SJCRH30 (cell line): ENCODE data around the gene KIAA0319L. TPM values are rescaled to one million over a fixed set of nuclear protein-coding genes. Genes with fewer than 3 reads are reported as not detected.

Source experiments
- DNase-seq, 2 experiments: peaks; one replicate each; pipeline ENCODE4 v3.0.0-alpha.2; 2015 to 2020
- H3K27ac ChIP-seq: fragments of 250-450 bp; sonication (Bioruptor Pico); 2 replicates; pipeline ENCODE4 v1.5.1; 2020; ENCODE audit warnings: mild to moderate bottlenecking, moderate library complexity
- H3K27me3 ChIP-seq: fragments of 250-450 bp; sonication (Bioruptor Pico); 2 replicates; pipeline ENCODE4 v1.5.1; 2020; ENCODE audit warnings: mild to moderate bottlenecking, moderate library complexity
- H3K36me3 ChIP-seq: fragments of 250-450 bp; sonication (Bioruptor Pico); 2 replicates; pipeline ENCODE4 v1.5.1; 2020; ENCODE audit warnings: mild to moderate bottlenecking, moderate library complexity
- H3K4me1 ChIP-seq: fragments of 250-450 bp; sonication (Bioruptor Pico); 2 replicates; pipeline ENCODE4 v1.5.1; 2020; ENCODE audit warnings: mild to moderate bottlenecking, moderate library complexity
- H3K4me3 ChIP-seq: fragments of 250-450 bp; sonication (Bioruptor Pico); 2 replicates; pipeline ENCODE4 v1.5.1; 2020; ENCODE audit warnings: mild to moderate bottlenecking, moderate library complexity
- H3K9me3 ChIP-seq: fragments of 250-450 bp; sonication (Bioruptor Pico); replicated peaks from 2 replicates; pipeline ENCODE4 v1.5.1; 2020; ENCODE audit warnings: mild to moderate bottlenecking, moderate library complexity
- total RNA-seq: library from RNA; depleted of rRNA; stranded (reverse); fragments of >200 nt; shearing (Covaris generic); gene quantifications from 2 replicates; pipeline ENCODE4 v1.2.3, GENCODE V29; 2014

Gene KIAA0319L
- total RNA-seq, 1 experiment from 2014 or later, result 29.9 TPM

DNA sequence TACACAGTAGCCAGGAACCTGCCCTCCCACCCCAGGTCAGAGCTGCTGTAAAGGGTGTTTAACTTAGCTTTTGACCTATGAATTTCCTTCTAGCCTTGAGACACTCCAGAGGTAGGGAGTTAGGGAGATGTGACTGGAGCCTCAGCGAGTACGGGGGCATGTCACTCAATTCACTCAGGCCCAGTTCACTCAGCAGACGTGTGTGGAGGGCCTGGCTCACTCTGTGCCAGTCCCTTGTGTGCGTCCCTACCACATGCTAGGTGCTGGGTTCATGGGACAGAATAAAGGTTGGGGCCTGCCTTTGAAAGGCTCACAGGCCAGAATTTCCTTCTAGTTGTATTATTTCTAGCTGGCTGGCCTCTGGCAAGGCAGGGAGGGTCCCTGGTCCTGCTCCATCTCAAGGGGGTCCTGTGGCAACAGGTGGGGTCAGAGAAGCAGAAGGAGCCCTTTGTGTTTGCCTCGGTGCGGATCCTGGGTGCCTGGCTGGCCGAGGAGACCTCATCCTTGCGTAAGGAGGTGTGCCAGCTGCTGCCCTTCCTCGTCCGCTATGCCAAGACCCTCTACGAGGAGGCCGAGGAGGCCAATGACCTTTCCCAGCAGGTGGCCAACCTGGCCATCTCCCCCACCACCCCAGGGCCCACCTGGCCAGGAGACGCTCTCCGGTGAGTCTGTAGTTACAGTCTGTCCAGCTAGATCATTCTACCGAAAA is 4.9 kb upstream of the KIAA0319L start:
- Histone ChIP-seq H3K27me3 (no peaks in the 10 kb centered on the region), H3K4me1 (no peaks in the 10 kb centered on the region), H3K4me3 (no peak overlapping the region), H3K9me3 (no peaks in the 10 kb centered on the region), H3K36me3 (peaks cover 14% of the 10 kb centered on the region), H3K27ac (no peak overlapping the region)
- no peak for DNase-seq

DNA sequence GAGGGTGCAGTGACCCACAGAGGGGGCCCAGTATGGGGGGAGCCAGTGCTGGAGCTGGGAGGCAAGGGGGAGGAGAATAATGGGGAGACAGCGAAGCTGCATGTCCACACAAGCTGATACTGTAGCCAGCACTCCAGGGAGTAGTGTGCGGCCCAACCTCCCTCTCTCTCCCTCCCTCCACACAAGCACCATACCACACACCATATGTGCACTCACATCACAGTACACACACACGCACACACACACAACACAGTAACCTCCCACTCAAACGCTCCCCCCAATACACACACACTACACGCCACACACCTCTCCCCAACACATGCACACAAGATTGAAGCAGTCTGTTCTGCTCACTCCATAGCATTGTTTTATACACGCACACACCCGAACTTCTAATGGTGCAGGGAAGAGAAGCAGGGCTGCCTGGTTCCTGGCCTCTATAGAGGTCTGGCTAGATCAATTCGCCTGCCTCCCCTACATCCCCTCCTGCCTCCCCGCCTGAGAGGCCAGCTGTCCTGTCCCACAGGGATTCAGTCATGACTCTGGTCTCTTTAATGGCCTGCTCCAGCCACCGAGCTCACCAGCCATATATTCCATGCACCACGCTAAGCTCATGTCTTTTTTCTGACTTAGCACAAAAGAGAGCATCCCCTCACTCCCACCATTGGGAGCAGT is 4.2 kb upstream of the KIAA0319L start:
- peaks cover 14% of the 10 kb centered on the region for H3K36me3 ChIP-seq
- DNase-seq, result no peak
- no peaks in the 10 kb centered on the region for H3K4me1 ChIP-seq
- no peak overlapping the region for H3K4me3 ChIP-seq
- no peaks in the 10 kb centered on the region for H3K9me3 ChIP-seq
- H3K27ac ChIP-seq, result no peak overlapping the region
- no peaks in the 10 kb centered on the region for H3K27me3 ChIP-seq

DNA sequence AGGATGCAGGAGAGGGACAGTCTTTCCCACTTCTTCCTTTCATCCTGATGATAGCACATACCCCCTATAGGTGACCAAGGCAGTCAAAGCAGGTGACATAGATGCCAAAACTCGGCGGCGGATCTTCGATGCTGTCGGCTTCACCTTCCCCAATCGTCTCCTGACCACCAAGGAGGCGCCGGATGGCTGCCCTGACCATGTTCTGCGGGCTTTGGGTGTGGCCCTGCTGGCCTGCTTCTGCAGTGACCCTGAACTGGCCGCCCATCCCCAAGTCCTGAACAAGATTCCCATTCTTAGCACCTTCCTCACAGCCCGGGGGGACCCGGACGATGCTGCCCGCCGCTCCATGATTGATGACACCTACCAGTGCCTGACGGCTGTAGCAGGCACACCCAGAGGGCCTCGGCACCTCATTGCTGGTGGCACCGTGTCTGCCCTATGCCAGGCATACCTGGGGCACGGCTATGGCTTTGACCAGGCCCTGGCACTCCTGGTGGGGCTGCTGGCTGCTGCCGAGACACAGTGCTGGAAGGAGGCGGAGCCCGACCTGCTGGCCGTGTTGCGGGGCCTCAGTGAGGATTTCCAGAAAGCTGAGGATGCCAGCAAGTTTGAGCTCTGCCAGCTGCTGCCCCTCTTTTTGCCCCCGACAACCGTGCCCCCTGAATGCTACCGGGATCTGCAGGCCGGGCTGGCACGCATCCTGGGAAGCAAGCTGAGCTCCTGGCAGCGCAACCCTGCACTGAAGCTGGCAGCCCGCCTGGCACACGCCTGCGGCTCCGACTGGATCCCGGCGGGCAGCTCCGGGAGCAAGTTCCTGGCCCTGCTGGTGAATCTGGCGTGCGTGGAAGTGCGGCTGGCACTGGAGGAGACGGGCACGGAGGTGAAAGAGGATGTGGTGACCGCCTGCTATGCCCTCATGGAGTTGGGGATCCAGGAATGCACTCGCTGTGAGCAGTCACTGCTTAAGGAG is 3.3 kb upstream of the KIAA0319L start:
- Histone ChIP-seq H3K4me1 (peaks cover 8% of the 10 kb centered on the region), H3K4me3 (no peak overlapping the region), H3K27ac (no peak overlapping the region), H3K9me3 (no peaks in the 10 kb centered on the region), H3K36me3 (peaks cover 14% of the 10 kb centered on the region), H3K27me3 (no peaks in the 10 kb centered on the region)
- DNase-seq, result no peak

DNA sequence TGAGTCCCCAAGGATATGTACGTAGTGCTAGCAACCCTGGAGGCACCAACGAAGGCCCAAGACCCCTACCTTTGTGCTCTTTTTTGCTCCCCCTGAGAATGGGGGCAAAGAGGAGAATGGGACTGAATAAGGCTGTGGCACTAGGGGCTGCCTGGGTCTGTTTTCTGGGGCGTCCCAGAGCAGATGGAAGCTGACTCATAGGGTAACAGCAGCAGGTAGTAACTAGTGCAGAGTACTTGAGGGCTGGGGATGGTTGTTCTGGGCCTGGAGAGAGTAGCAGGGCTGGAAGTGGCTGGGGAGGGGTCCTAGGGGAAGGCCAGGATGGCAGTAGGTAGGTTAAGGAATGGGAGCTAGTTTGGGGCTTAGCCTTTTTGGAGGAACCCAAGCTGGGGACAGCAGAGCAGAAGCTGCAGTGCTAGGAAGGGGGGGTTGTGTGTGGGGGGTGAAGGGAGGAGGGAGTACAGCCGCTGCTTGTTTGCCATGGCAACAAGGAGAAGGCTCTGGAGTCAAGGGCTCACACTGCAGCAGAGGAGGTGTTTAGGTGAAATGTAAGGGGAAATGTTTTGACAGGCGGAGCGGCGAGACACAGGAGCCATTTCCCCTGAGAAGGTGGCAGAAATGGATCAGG is 2.2 kb upstream of the KIAA0319L start:
- no peaks in the 10 kb centered on the region for H3K27me3 ChIP-seq
- no peak overlapping the region for H3K27ac ChIP-seq
- H3K36me3 ChIP-seq, result peaks cover 7% of the 10 kb centered on the region
- no peaks in the 10 kb centered on the region for H3K9me3 ChIP-seq
- H3K4me1 ChIP-seq, result peaks cover 15% of the 10 kb centered on the region
- no peak for DNase-seq
- H3K4me3 ChIP-seq, result no peak overlapping the region

DNA sequence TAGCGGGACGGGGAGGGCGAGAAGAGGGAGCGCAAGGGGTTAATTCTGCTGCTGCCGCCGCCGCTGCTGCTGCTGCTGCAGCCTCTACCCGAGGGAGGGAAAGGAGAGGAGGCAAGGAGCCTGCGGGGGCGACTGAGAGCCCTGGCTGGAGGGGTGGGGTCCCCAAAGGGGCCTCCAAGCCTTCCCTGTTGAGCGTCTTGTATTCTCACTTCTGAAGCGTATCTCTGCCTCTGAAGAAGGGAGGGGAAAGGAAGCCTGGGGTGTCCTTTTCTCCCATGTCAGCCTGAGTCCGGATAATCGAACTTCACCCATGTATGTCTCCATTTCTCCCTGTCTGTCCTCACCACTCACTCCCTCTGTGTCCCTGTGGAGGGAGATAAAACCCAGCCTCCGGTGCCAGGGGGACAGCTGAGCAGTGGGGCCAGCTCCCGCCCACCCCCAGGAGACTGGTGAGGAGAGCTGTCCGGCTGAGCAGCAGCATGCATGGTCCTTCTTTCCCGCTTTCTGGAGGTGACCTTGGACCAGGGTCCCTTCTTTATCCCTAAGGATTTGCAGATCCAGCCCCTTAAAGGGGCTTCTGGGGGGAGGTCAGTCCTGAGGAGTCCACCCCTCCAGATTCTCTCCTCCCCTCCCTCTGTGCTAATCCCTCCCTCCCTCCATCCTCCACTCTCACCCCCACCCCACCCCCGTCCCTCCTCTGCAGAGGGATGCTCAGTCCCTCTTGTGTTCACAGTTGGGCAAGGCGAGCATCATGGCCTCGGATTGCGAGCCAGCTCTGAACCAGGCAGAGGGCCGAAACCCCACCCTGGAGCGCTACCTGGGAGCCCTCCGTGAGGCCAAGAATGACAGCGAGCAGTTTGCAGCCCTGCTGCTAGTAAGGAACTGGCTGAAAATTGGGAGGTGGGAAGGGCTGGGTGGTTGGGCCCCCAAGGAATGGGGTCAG is 1.4 kb upstream of the KIAA0319L start:
- peak; percentile 59 to 62 for DNase-seq
- peak overlapping the region; percentile 89 for H3K4me3 ChIP-seq
- peaks cover 15% of the 10 kb centered on the region for H3K4me1 ChIP-seq
- no peaks in the 10 kb centered on the region for H3K36me3 ChIP-seq
- no peak overlapping the region; the same call in 1 of the 2 replicates for H3K27ac ChIP-seq
- H3K27me3 ChIP-seq, result no peaks in the 10 kb centered on the region
- no peaks in the 10 kb centered on the region for H3K9me3 ChIP-seq

DNA sequence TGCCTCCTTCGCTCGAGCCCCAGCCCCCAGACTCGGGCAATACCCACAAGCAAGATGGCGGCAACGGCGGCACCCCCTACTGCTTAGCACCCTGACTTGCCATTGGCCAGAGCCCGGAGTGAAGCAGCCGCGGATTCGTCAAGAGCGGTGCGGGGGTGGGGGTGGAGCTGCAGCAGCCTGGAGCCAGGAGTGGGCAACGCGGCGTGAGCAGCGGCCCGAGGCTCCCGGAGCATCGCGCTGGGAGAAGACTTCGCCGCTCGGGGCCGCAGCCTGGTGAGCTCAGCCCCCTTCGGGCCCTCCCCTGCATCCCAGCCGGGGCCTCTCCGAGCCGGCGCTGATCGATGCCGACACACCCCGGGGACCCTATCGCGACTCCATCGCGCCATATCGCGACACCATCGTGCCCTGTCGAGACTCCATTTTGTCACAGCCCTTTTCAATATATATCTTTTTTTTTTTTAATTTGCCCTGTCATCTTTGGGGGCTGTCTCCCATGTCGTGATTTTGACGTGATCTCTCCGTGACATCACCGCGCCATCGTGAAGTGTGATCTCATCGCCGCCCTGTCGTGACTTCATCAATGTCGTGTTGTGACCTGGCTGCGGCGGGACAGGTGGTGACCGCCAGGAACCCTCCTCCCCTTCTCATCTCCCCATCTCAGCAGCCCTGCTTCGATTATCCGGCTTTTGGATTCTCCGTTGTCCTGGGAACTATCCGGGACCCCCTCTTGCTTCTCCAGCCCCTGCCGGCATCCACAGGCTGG is 589 bp upstream of the KIAA0319L start, which contains the start of gene NCDN:
TSS of gene NCDN (plus strand) at position 189 of the 763 bp plus-strand sequence. CDS start at position 581, 392 bp downstream.
- peak; percentile 99 for DNase-seq
- peak within 1 kb of the TSS; percentile 89 for H3K4me3 ChIP-seq
- no peaks in the 10 kb centered on the region for H3K9me3 ChIP-seq
- H3K27me3 ChIP-seq, result no peaks in the 10 kb centered on the region
- H3K27ac ChIP-seq, result peak within 1 kb of the TSS; percentile 91
- no peaks in the 10 kb centered on the region for H3K36me3 ChIP-seq
- peaks cover 15% of the 10 kb centered on the region for H3K4me1 ChIP-seq

DNA sequence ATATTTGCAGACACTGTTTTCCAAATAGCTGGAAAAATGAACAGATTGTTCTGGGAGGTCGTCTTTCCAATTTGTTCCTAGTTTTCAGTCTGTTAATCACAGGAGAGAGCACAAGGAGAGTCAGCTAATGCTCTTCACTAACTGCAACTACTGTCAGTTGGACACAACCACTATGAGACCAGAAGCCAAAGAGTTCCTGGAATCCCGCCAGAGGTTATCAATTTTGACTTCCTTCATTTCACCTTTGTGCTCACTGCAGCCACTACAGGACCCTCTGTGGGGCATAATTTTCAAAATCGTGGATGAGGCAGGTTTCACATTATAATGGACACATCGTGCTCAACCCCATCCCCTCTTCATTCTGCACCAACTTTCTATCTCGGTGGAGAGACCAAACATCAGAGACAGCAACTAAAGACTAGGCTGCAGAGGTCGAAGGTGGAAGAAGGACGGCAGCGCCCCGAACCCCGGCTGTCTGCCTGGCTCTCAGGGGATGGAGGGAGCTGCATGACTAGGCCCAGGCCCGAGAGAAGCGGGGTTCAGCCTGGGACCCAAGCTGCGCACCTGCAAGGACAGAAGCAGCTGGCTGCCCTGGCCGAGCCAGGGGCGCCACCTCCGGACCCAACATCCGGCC is 602 bp downstream of the KIAA0319L start:
- Histone ChIP-seq H3K9me3 (no peaks in the 10 kb centered on the region), H3K4me1 (peaks cover 15% of the 10 kb centered on the region), H3K27ac (peak overlapping the region; percentile 91), H3K4me3 (peak overlapping the region; percentile 89), H3K27me3 (no peaks in the 10 kb centered on the region), H3K36me3 (peaks cover 4% of the 10 kb centered on the region)
- DNase-seq, result no peak

DNA sequence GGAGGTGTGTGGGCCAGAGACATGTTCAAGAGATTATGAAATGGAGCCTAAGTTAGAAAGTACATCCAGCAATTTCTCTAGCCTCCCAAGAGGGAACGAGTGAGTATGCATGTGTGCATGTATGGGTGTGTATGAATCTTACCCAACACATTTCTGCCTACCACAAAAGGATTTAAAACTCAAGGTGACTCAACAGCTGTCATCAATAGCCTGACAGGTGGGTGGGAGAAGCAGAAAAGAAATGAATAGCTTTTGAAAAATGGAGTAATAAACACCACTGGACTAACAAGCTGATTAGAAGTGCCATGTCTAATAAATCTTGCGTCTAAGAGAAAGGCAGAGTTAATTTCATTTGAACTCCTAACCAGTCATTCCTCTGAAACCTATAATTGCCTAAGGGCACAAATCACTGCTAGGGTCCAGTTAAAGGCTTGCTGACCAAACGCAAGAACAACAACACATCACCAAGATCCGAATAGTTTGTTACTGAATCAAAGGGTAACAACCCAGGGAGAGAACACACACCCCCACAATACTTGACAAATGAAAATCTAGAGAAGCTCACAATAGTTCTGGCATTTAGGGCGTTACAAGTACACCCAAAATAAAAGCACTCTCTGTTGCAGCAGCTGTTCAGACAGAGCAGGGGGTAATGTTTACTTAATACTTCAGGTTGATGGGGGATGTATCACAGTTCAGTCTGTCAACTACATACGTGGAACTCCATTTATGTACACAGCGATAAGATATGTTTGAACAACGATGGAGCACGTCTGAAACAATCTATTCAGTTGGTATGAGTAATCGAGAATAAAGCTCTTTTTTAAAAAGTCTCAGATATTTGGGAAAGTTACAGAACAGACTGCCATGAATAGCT is 1.4 kb downstream of the KIAA0319L start:
- peak; percentile 26 to 58 for DNase-seq

DNA sequence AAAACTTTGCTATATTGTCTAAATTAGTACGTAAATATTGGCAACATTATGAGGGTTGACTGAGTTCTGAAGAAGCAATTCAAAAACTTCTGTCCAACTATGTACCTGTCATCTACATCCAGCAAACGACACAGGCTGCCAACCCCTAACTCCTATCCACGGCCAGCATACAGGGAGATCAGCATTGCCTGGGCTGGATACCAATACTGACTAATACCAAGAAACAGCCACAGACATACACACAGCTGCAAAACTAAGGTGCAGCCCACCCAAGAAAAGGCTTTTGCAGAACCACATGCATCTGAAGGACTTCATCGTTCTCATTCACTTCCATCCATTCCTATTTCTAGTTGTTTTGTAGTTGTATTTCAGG is 2.0 kb downstream of the KIAA0319L start:
- no peak for DNase-seq

More for the DNA sequence above, 1.4 kb downstream of the KIAA0319L start:
- no peaks in the 10 kb centered on the region for H3K9me3 ChIP-seq
- H3K27me3 ChIP-seq, result no peaks in the 10 kb centered on the region
- H3K27ac ChIP-seq, result peak overlapping the region; percentile 91
- peaks cover 15% of the 10 kb centered on the region for H3K4me1 ChIP-seq
- H3K4me3 ChIP-seq, result peak overlapping the region; percentile 89
- H3K36me3 ChIP-seq, result peaks cover 10% of the 10 kb centered on the region

DNA sequence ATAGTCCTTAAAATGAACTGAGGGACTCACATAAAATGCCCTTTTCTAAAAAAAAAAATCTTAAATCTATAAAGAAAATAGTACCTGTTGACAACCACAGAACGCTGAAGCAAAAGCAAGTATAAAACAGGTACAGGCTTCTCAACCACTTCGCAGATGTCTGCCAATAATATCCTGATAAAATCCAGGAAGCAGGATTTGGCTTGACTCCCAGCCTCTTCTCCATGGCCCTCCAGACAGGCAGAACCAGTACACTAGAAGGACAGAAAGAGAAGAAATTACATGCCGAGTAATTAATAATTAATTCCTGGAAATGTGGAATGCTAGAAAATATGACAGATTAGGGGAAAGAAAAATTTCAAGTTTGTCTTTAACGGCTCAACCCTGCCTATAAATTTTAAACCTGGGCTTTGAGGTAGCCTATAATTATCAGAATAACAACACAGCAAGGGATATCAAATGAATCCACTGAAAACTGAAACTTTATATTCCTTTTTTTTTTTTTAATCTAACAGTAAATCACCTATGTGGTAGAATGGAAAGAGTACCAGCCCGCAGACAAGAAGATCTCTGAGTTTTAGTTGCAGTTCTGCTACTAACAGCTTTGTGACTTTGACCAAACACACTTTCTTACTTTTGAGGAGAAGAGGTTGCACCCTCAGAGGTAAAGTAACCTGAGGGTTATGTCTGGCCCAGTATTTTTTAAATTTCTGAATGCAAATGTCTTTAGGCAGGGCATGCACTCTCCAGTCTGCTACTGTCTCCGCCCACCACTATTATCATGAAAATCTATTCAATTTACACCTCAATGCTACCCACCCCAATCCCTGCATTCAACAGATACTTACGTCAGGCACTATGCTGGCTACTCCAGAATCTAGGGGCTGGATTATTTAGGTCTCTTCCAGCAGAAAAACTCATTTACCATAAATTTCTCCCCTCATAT is 2.7 kb downstream of the KIAA0319L start:
- H3K36me3 ChIP-seq, result peaks cover 15% of the 10 kb centered on the region
- DNase-seq, result no peak
- no peak overlapping the region for H3K27ac ChIP-seq
- no peak overlapping the region for H3K4me3 ChIP-seq
- H3K4me1 ChIP-seq, result peaks cover 15% of the 10 kb centered on the region
- H3K27me3 ChIP-seq, result no peaks in the 10 kb centered on the region
- H3K9me3 ChIP-seq, result no peaks in the 10 kb centered on the region

More for the DNA sequence above, 2.0 kb downstream of the KIAA0319L start:
- Histone ChIP-seq H3K27ac (peak overlapping the region; percentile 91; the same call in 1 of the 2 replicates), H3K36me3 (peaks cover 14% of the 10 kb centered on the region), H3K9me3 (no peaks in the 10 kb centered on the region), H3K27me3 (no peaks in the 10 kb centered on the region), H3K4me1 (peaks cover 15% of the 10 kb centered on the region), H3K4me3 (peak overlapping the region; percentile 89; the same call in 1 of the 2 replicates)

DNA sequence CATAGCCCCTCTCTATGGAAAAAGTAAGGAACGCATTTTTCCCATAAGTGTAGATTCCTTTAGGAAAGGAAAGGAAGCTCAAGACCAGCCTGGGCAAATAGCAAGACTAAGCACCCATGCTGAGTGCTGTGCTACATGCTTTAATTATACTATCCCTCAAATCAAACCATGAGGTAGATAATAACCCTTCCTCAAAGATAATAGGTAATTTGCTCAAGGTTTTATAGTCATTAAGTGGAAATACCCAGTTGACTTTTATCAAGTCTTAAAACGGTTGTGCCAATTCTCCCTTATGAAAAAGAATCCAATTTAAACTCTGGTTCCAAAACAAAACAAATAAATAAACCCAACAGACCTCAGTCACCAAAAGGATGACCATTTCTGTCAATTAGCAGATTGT is 3.4 kb downstream of the KIAA0319L start:
- H3K27me3 ChIP-seq, result no peaks in the 10 kb centered on the region
- H3K27ac ChIP-seq, result no peak overlapping the region

More for the DNA sequence above, 3.4 kb downstream of the KIAA0319L start:
- Histone ChIP-seq H3K4me1 (peaks cover 15% of the 10 kb centered on the region), H3K36me3 (peaks cover 18% of the 10 kb centered on the region), H3K9me3 (no peaks in the 10 kb centered on the region), H3K4me3 (no peak overlapping the region)
- no peak for DNase-seq
